HL-60 (cell line): Measurements from ENCODE around the gene SYT7.

Experiments
- CTCF ChIP-seq: IDR thresholded peaks from one replicate; pipeline ENCODE4 v1.5.1; 2011; ENCODE audit warnings: low read length, control low read depth, inconsistent platforms; ENCODE audit not compliant: insufficient read depth
- POLR2AphosphoS5 ChIP-seq: IDR thresholded peaks from 2 replicates; pipeline ENCODE4 v1.6.1; 2012; ENCODE audit warnings: low read depth

GRCh38 chr11:61567286-61568061 is 13.4 kb downstream of the SYT7 start:
- TF ChIP-seq POLR2AphosphoS5 (peak; percentile 50), CTCF (no peak)
